NCI-H524 (cell line): ENCODE results near the gene TBC1D2B.

Experiments
- DNase-seq, 2 experiments: peaks; one replicate each; lab custom pipeline; 2025; lab: John Stamatoyannopoulos, UW

The TBC1D2B gene

GRCh38 chr15:78072080-78072892 lies 5.2 kb downstream of the TBC1D2B start:
- DNase-seq, result no peak

GRCh38 chr15:78071383-78071782 lies 6.1 kb downstream of the TBC1D2B start:
- DNase-seq, result no peak

- DNase-seq, result no peak
Observed at GRCh38 chr15:78070049-78070700, 7.3 kb downstream of the TBC1D2B start.

- DNase-seq, result no peak
Observed at GRCh38 chr15:78069462-78070029, 8.0 kb downstream of the TBC1D2B start.

- DNase-seq, result peak in 1 of 2 experiments; percentile 41
Observed at GRCh38 chr15:78069052-78069414, 8.5 kb downstream of the TBC1D2B start.

- DNase-seq, result peak; percentile 79 to 91
Observed at GRCh38 chr15:78067328-78068228, 9.9 kb downstream of the TBC1D2B start.

- peak in 1 of 2 experiments; percentile 35 for DNase-seq
Observed at GRCh38 chr15:78065973-78066946, 11.3 kb downstream of the TBC1D2B start.

- no peak for DNase-seq
Observed at GRCh38 chr15:78065284-78065872, 12.1 kb downstream of the TBC1D2B start.

- DNase-seq, result no peak
Observed at GRCh38 chr15:78064544-78064943, 13.0 kb downstream of the TBC1D2B start.

- no peak for DNase-seq
Observed at GRCh38 chr15:78063970-78064385, 13.5 kb downstream of the TBC1D2B start.

- no peak for DNase-seq
Observed at GRCh38 chr15:78063217-78063616, 14.3 kb downstream of the TBC1D2B start.

GRCh38 chr15:78061963-78062427 lies 15.5 kb downstream of the TBC1D2B start:
- peak; percentile 73 to 79 for DNase-seq

GRCh38 chr15:78060232-78060631 lies 17.3 kb downstream of the TBC1D2B start:
- DNase-seq, result peak in 1 of 2 experiments; percentile 13

GRCh38 chr15:78059110-78059839 lies 18.2 kb downstream of the TBC1D2B start:
- peak; percentile 98 to 99 for DNase-seq

- no peak for DNase-seq
Observed at GRCh38 chr15:78058401-78058935, 19.0 kb downstream of the TBC1D2B start.

GRCh38 chr15:78057803-78058202 lies 19.7 kb downstream of the TBC1D2B start:
- no peak for DNase-seq

GRCh38 chr15:78056714-78057269 lies 20.7 kb downstream of the TBC1D2B start:
- DNase-seq, result peak in 1 of 2 experiments; percentile 42

GRCh38 chr15:78055919-78056713 lies 21.4 kb downstream of the TBC1D2B start:
- peak in 1 of 2 experiments; percentile 46 for DNase-seq
